Chondrocyte (in vitro differentiated cells): ENCODE measurements around the gene BARHL1. TPM values are rescaled to one million over a fixed set of nuclear protein-coding genes. Genes with fewer than 3 reads are reported as not detected.

ENCODE experiments used
- DNase-seq: peaks from one replicate; pipeline ENCODE4 v3.0.0; 2021; ENCODE audit warnings: mixed read lengths, low spot score
- H3K27ac Mint-ChIP-seq: one replicate; pipeline ENCODE4 v1.8.0; 2021; ENCODE audit warnings: mild to moderate bottlenecking, moderate library complexity, mixed read lengths; ENCODE audit not compliant: unreplicated experiment
- H3K27me3 Mint-ChIP-seq: 2 replicates; pipeline ENCODE4 v1.8.0; 2021; ENCODE audit warnings: low read depth, mixed read lengths
- H3K36me3 Mint-ChIP-seq: 2 replicates; pipeline ENCODE4 v1.8.0; 2021; ENCODE audit warnings: low read depth, mixed read lengths
- H3K4me1 Mint-ChIP-seq: 2 replicates; pipeline ENCODE4 v1.8.0; 2021; ENCODE audit warnings: low read depth, mild to moderate bottlenecking, mixed read lengths
- H3K4me3 Mint-ChIP-seq: one replicate; pipeline ENCODE4 v1.8.0; 2021; ENCODE audit warnings: mild to moderate bottlenecking, moderate library complexity, mixed read lengths; ENCODE audit not compliant: unreplicated experiment
- H3K9me3 Mint-ChIP-seq: 2 replicates; pipeline ENCODE4 v1.8.0; 2021; ENCODE audit warnings: low read depth, mixed read lengths
- total RNA-seq: library from RNA; stranded (reverse); gene quantifications from 3 replicates; pipeline ENCODE4 v1.2.1, GENCODE V29; 2021
- TF ChIP-seq, protein P1 (sequence below): fragments of 200-600 bp; sonication (generic); IDR thresholded peaks from 2 replicates; pipeline ENCODE4 v1.5.0; 2021; ENCODE audit warnings: antibody characterized with exemption, mild to moderate bottlenecking, moderate library complexity

BARHL1 gene
- total RNA-seq, 1 donor from 2014 or later: not detected

DNA sequence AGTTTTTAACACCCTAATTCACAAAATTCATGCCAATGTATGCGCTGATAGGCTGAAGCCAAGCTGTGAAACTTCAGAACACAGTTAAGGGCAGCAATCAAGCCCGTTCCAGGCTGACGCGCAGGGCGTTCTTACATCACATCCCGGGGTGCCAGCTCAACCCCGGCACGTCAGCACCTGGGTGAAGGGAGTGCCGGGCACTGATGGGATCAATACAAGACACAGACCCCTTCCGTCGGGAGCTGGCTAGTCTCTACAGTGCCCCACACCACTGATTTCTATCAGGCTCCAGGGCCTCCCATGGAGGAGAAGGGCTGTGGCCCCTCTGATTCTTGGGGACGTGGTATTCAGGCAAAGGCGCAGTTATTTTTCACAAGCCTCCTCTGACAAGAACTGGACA lies 12.0 kb downstream of the BARHL1 start:
- Mint-ChIP-seq H3K4me1 (peaks cover 15% of the 10 kb centered on the region), H3K27ac (no peak overlapping the region), H3K9me3 (no peaks in the 10 kb centered on the region), H3K36me3 (peaks cover 23% of the 10 kb centered on the region), H3K4me3 (no peak overlapping the region), H3K27me3 (peaks cover 24% of the 10 kb centered on the region)
- TF ChIP-seq, protein P1, sequence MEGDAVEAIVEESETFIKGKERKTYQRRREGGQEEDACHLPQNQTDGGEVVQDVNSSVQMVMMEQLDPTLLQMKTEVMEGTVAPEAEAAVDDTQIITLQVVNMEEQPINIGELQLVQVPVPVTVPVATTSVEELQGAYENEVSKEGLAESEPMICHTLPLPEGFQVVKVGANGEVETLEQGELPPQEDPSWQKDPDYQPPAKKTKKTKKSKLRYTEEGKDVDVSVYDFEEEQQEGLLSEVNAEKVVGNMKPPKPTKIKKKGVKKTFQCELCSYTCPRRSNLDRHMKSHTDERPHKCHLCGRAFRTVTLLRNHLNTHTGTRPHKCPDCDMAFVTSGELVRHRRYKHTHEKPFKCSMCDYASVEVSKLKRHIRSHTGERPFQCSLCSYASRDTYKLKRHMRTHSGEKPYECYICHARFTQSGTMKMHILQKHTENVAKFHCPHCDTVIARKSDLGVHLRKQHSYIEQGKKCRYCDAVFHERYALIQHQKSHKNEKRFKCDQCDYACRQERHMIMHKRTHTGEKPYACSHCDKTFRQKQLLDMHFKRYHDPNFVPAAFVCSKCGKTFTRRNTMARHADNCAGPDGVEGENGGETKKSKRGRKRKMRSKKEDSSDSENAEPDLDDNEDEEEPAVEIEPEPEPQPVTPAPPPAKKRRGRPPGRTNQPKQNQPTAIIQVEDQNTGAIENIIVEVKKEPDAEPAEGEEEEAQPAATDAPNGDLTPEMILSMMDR: no peak
- no peak for DNase-seq

DNA sequence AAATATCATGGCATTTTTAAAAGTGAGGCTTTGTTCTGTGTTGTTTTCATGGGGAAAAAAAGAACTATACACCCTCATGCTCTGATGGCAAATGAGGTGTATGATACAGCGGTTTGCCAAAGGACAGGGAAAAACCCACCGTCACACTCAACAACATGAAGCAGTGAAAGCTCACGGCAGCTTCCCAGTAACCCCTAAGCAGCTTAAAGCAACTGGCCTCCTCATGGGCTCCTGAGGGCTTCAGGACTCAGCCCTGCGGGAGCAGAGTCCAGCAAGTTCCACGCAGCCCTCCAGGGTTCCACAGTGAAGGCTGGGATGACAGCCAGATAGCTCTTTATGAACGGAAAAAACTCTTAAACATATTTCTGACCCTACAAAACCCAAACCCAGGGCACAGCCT lies 12.9 kb downstream of the BARHL1 start:
- TF ChIP-seq, protein P1: no peak
- H3K27me3 Mint-ChIP-seq: peaks cover 19% of the 10 kb centered on the region
- H3K36me3 Mint-ChIP-seq: peaks cover 27% of the 10 kb centered on the region

GRCh38 chr9:132596200-132596599 lies 13.8 kb downstream of the BARHL1 start:
- Mint-ChIP-seq H3K4me3 (no peak overlapping the region), H3K36me3 (peaks cover 32% of the 10 kb centered on the region), H3K4me1 (peaks cover 12% of the 10 kb centered on the region), H3K9me3 (no peaks in the 10 kb centered on the region), H3K27ac (no peak overlapping the region), H3K27me3 (peaks cover 13% of the 10 kb centered on the region)
- TF ChIP-seq, protein P1: no peak
- no peak for DNase-seq

More for the DNA sequence above, 12.9 kb downstream of the BARHL1 start:
- H3K27ac Mint-ChIP-seq: no peak overlapping the region
- H3K9me3 Mint-ChIP-seq: no peaks in the 10 kb centered on the region
- no peak for DNase-seq
- H3K4me1 Mint-ChIP-seq: peaks cover 12% of the 10 kb centered on the region
- no peak overlapping the region for H3K4me3 Mint-ChIP-seq

DNA sequence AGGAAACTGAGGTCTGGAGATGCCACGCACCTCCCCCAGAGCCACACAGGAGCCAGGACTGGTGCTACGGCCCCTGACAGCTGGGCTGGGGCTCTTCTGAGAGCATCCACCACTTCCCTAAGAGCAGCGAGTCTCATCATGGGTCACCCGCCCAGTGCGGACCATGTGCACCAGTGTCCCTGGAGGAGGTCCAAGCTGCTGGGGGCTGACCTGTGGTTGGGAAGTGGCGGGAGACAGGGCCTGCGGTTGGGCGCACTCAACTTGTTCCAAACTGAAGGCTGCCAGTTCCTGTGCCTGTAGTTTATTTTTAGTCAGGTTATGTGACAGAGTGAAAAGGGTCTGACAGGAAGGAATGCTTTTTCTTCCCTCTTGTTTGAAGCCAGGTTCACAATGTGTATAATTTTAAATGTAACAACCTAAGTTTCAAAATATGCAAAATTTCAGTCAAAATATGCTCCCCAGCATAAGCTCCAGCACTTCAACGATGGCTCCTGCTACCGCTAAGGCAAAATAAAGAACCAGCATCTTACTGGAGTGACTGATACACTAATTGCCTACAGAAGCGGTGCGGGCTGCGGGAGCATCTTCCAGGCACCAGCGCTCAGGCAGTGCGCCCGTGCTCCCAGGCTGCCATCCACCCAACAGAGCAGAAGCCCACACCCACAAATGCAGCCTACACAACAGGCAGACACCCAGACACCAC lies 14.8 kb downstream of the BARHL1 start:
- Mint-ChIP-seq H3K4me3 (no peak overlapping the region), H3K4me1 (peaks cover 12% of the 10 kb centered on the region), H3K36me3 (peaks cover 32% of the 10 kb centered on the region), H3K27me3 (peaks cover 3% of the 10 kb centered on the region), H3K9me3 (no peaks in the 10 kb centered on the region), H3K27ac (no peak overlapping the region)
- DNase-seq: no peak
- TF ChIP-seq, protein P1: no peak

DNA sequence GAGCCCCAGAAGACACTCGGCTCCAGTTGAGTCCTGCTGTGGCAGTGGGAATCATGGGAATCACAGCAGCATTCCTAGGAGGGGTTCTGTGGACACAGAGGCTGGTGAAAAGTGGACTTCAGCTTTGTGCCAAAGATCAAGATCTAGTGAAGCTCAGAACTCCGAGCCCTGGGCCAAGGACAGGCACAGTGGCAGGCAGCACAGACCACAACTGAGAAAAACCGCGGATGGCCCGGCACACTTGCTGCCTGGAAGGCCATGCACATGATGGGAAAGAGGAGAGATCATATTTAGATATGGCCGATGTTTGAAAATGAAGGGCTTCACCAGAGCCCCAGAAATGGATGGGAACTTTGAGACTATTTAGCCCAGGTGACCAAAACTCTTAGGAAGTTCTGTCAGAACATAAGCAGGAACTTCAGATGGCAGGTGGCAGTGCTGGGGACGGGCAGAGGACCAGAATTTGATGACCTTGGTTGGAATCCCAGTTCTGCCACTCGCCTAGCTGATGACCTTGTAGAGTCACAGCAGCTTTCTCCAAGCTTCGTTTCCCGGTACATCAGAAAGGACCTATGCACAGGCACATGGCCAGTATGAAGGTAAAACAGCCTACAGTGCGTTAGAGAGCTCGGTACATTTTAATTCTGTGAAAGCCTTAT lies 18.0 kb downstream of the BARHL1 start:
- TF ChIP-seq, protein P1: no peak
- no peaks in the 10 kb centered on the region for H3K9me3 Mint-ChIP-seq

More for the DNA sequence above, 18.0 kb downstream of the BARHL1 start:
- H3K4me3 Mint-ChIP-seq: no peak overlapping the region
- peaks cover 17% of the 10 kb centered on the region for H3K36me3 Mint-ChIP-seq
- peaks cover 12% of the 10 kb centered on the region for H3K4me1 Mint-ChIP-seq
- H3K27me3 Mint-ChIP-seq: no peaks in the 10 kb centered on the region
- no peak overlapping the region for H3K27ac Mint-ChIP-seq
- no peak for DNase-seq
